PFSK-1 (cell line): Measurements from ENCODE around the gene RELL1.

Experiments
- POLR2AphosphoS5 ChIP-seq: IDR thresholded peaks from 2 replicates; pipeline ENCODE4 v1.6.1; 2012; ENCODE audit warnings: low read depth, mild to moderate bottlenecking, control low read depth, low read length, moderate library complexity
- TF ChIP-seq, protein P1 (sequence below), 2 experiments: IDR thresholded peaks; 2 replicates each; pipeline versions ENCODE4 v1.6.1 to v1.8.0; 2011 to 2012; ENCODE audit warnings: low read depth in 2 of 2, low read length in 2 of 2, control low read depth in 1 of 2, inconsistent platforms in 1 of 2, mild to moderate bottlenecking in 1 of 2, moderate library complexity in 1 of 2; ENCODE audit not compliant: insufficient read depth in 1 of 2

DNA sequence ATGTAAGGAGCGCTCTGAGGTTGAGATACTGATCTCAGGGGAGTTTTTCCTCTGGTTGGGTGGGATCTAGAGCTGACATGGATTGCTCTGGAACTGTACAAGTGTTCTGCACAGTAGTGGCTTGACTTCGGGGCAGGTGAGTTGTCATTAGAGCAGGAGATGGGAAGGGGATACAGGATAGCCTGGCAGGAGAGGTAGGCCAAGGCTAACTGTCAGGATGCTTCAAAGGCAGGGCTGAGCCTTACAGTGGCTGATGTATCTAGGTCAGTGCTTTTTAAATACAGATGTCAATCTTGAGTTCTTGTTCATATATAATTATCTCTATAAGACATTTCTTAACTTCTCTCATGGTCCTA lies 43.5 kb upstream of the RELL1 start:
- TF ChIP-seq, protein P1, sequence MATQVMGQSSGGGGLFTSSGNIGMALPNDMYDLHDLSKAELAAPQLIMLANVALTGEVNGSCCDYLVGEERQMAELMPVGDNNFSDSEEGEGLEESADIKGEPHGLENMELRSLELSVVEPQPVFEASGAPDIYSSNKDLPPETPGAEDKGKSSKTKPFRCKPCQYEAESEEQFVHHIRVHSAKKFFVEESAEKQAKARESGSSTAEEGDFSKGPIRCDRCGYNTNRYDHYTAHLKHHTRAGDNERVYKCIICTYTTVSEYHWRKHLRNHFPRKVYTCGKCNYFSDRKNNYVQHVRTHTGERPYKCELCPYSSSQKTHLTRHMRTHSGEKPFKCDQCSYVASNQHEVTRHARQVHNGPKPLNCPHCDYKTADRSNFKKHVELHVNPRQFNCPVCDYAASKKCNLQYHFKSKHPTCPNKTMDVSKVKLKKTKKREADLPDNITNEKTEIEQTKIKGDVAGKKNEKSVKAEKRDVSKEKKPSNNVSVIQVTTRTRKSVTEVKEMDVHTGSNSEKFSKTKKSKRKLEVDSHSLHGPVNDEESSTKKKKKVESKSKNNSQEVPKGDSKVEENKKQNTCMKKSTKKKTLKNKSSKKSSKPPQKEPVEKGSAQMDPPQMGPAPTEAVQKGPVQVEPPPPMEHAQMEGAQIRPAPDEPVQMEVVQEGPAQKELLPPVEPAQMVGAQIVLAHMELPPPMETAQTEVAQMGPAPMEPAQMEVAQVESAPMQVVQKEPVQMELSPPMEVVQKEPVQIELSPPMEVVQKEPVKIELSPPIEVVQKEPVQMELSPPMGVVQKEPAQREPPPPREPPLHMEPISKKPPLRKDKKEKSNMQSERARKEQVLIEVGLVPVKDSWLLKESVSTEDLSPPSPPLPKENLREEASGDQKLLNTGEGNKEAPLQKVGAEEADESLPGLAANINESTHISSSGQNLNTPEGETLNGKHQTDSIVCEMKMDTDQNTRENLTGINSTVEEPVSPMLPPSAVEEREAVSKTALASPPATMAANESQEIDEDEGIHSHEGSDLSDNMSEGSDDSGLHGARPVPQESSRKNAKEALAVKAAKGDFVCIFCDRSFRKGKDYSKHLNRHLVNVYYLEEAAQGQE (IDR thresholded peaks at IDR 0.05; ENCODE audit: insufficient read depth in 1 of 2, low read depth in 2 of 2, low read length in 2 of 2): no peak
- no peak for TF ChIP-seq POLR2AphosphoS5
